ENCODE results near the gene CES2.

GRCh38 chr16:66983033-66983432, 47.7 kb downstream of the CES2 start:
- TF ChIP-seq, protein P1, sequence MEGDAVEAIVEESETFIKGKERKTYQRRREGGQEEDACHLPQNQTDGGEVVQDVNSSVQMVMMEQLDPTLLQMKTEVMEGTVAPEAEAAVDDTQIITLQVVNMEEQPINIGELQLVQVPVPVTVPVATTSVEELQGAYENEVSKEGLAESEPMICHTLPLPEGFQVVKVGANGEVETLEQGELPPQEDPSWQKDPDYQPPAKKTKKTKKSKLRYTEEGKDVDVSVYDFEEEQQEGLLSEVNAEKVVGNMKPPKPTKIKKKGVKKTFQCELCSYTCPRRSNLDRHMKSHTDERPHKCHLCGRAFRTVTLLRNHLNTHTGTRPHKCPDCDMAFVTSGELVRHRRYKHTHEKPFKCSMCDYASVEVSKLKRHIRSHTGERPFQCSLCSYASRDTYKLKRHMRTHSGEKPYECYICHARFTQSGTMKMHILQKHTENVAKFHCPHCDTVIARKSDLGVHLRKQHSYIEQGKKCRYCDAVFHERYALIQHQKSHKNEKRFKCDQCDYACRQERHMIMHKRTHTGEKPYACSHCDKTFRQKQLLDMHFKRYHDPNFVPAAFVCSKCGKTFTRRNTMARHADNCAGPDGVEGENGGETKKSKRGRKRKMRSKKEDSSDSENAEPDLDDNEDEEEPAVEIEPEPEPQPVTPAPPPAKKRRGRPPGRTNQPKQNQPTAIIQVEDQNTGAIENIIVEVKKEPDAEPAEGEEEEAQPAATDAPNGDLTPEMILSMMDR (IDR thresholded peaks at IDR 0.05) = no peak
- no peak for TF ChIP-seq POLR2A (IDR thresholded peaks at IDR 0.05)

All from Peyer's patch (tissue), 4 donors.